K562 (cell line): ENCODE measurements around the gene WDR35. TPM values are rescaled to one million over a fixed set of nuclear protein-coding genes. Genes with fewer than 3 reads are reported as not detected.

Source experiments
- ATAC-seq: fragments of 200-7000 bp; cut with Tn5 transposase; 3 replicates; pipeline ENCODE4 v1.9.1; 2020; ENCODE audit warnings: moderate library complexity
- BruUV-seq: library from RNA; stranded (reverse); fragments of 400-500 nt; replicated peaks from 2 replicates; lab custom pipeline; 2021; lab: Mats Ljungman, UMichigan
- CTCF ChIA-PET: fragments of 300-600 bp; formaldehyde crosslinking; extraction: SDS; loops from one replicate; lab custom pipeline; 2021; ENCODE audit warnings: low intra/inter-chr PET ratio; lab: Yijun Ruan, JAX
- POLR2A ChIA-PET: fragments of 300-600, 350-650 bp; sonication (Branson Sonifier 250); formaldehyde crosslinking; extraction: SDS; loops from one replicate; lab custom pipeline; 2021; ENCODE audit warnings: antibody characterized with exemption, inconsistent platforms; lab: Yijun Ruan, JAX
- DNase-seq, 4 experiments: peaks; one replicate each; pipeline versions ENCODE4 v3.0.0 to v3.0.0-alpha.2; 2011 to 2018; ENCODE audit warnings: low spot score in 3 of 4, mixed read lengths in 3 of 4; ENCODE audit errors: extremely low read depth in 1 of 4
- FAIRE-seq: peaks from 2 replicates; lab custom pipeline; 2011; peaks lifted over from hg19 to GRCh38; lab: Jason Lieb, UNC
- H2AFZ ChIP-seq: 2 replicates; pipeline ENCODE4 v1.6.0; 2011; ENCODE audit warnings: low read depth, low read length, control low read depth, inconsistent platforms
- H3K27ac ChIP-seq: fragments of 200-600 bp; 3 replicates; pipeline ENCODE4 v1.8.0; 2011; ENCODE audit warnings: low read depth, mild to moderate bottlenecking, control low read depth, inconsistent platforms, low read length, moderate library complexity, mixed read lengths; ENCODE audit errors: extremely low read depth
- H3K27me3 ChIP-seq, 2 experiments: fragments of 300-600 bp in 1 of 2; 2 replicates in 1 of 2; 3 replicates in 1 of 2; pipeline versions ENCODE4 v1.6.0 to v1.8.0; 2011; ENCODE audit warnings: inconsistent platforms in 2 of 2, low read length in 2 of 2, mild to moderate bottlenecking in 1 of 2, mixed read lengths in 1 of 2, moderate library complexity in 1 of 2; ENCODE audit not compliant: control insufficient read depth in 2 of 2, insufficient read depth in 2 of 2
- H3K36me3 ChIP-seq: fragments of 300-600 bp; 3 replicates; pipeline ENCODE4 v1.8.0; 2011; ENCODE audit warnings: mild to moderate bottlenecking, low read length, inconsistent platforms; ENCODE audit not compliant: control insufficient read depth, insufficient read depth
- H3K4me1 ChIP-seq, 2 experiments: fragments of 200-600 bp in 1 of 2; replicated peaks in 1 of 2; 2 replicates in 1 of 2; 3 replicates in 1 of 2; pipeline versions ENCODE4 v1.5.1 to v1.8.0; 2011; ENCODE audit warnings: inconsistent platforms in 2 of 2, low read length in 2 of 2, mild to moderate bottlenecking in 1 of 2, mixed read lengths in 1 of 2, moderate library complexity in 1 of 2; ENCODE audit not compliant: control insufficient read depth in 2 of 2, insufficient read depth in 2 of 2
- H3K4me2 ChIP-seq: 2 replicates; pipeline ENCODE4 v1.6.1; 2011; ENCODE audit warnings: low read length, control low read depth, inconsistent platforms, mixed read lengths; ENCODE audit not compliant: insufficient read depth
- H3K4me3 ChIP-seq: fragments of 200-600 bp; sonication (generic), shearing (Covaris generic); 2 replicates; pipeline ENCODE4 v1.5.1; 2016; ENCODE audit warnings: control low read depth, inconsistent platforms
- H3K79me2 ChIP-seq: fragments of 200-600 bp; 3 replicates; pipeline ENCODE4 v1.8.0; 2011; ENCODE audit warnings: low read length, inconsistent platforms; ENCODE audit not compliant: control insufficient read depth, insufficient read depth
- H3K9ac ChIP-seq, 2 experiments: 2 replicates each; pipeline versions ENCODE4 v1.6.0 to v1.6.1; 2011; ENCODE audit warnings: low read depth in 2 of 2, low read length in 2 of 2, control low read depth in 1 of 2, inconsistent platforms in 1 of 2, mild to moderate bottlenecking in 1 of 2, mixed read lengths in 1 of 2; ENCODE audit not compliant: insufficient read depth in 1 of 2
- H3K9me1 ChIP-seq: one replicate; pipeline ENCODE4 v1.6.0; 2011; ENCODE audit warnings: inconsistent platforms, mild to moderate bottlenecking, low read length, moderate library complexity; ENCODE audit not compliant: control insufficient read depth, insufficient read depth
- H3K9me3 ChIP-seq: replicated peaks from 2 replicates; pipeline ENCODE4 v1.5.1; 2011; ENCODE audit warnings: low read depth, low read length, inconsistent platforms; ENCODE audit not compliant: control insufficient read depth, insufficient read depth
- H4K20me1 ChIP-seq: replicated peaks from 2 replicates; pipeline ENCODE4 v1.6.1; 2011; ENCODE audit warnings: low read length, inconsistent platforms, mixed read lengths; ENCODE audit not compliant: control insufficient read depth, insufficient read depth
- PTRF ChIP-seq: fragments of 450-650 bp; IDR thresholded peaks from 2 replicates; pipeline ENCODE4 v1.6.1; 2016; ENCODE audit warnings: mild to moderate bottlenecking, missing genetic modification characterization, missing compliant biosample characterization
- ZC3H4 ChIP-seq: sonication (generic); formaldehyde crosslinking; IDR thresholded peaks from 2 replicates; pipeline ENCODE4 v1.9.0; 2021; ENCODE audit warnings: missing genetic modification reagents, borderline replicate concordance
- ZNF174 ChIP-seq: fragments of 250-450 bp; sonication (Bioruptor Pico); IDR thresholded peaks from 2 replicates; pipeline ENCODE4 v1.4.0; 2020; ENCODE audit warnings: mild to moderate bottlenecking
- ZNF23 ChIP-seq: fragments of 250-450 bp; sonication (Bioruptor Pico); IDR thresholded peaks from 2 replicates; pipeline ENCODE4 v1.4.0; 2020; ENCODE audit warnings: mild to moderate bottlenecking
- WGBS: fragments of 100-300 bp; shearing (Covaris generic); methylation state at CpG from one replicate; pipeline ENCODE4 v1.1.6; 2016; ENCODE audit warnings: low coverage, mixed read lengths; ENCODE audit not compliant: insufficient coverage; ENCODE audit errors: missing lambda C conversion rate; 5-methylcytosine and 5-hydroxymethylcytosine counted together
- in situ Hi-C: fragments of 300-500 bp; cut with MboI; formaldehyde crosslinking; loops from 4 replicates; pipeline ENCODE4 v1.15.0; 2018; ENCODE audit warnings: inconsistent platforms, mixed read lengths
- intact Hi-C: fragments of 100-400 bp; cut with micrococcal nuclease; formaldehyde crosslinking; loops from 2 replicates; pipeline ENCODE4 v1.14.2; 2022
- polyA plus RNA-seq, 8 experiments: library from polyadenylated mRNA; depleted of rRNA in 4 of 8; stranded (reverse) in 5 of 8; unstranded in 3 of 8; fragments of >200 nt; fragmentation: Nextera tagmentation in 2 of 8; fragmentation: Illumina TruSeq in 1 of 8; extraction: Ambion mirVana in 2 of 8; extraction: Trizol in 1 of 8; gene quantifications; 2 replicates each; pipeline versions ENCODE4 v1.2.1 to v1.2.3, GENCODE V29; 2011 to 2014; ENCODE audit warnings: inconsistent platforms in 1 of 8, missing spikeins in 1 of 8
- total RNA-seq, 7 experiments: library from RNA; depleted of rRNA in 6 of 7; stranded (reverse); fragments of >200 nt in 6 of 7; fragmentation: Illumina TruSeq in 2 of 7; extraction: Trizol in 2 of 7; gene quantifications; 2 replicates each; pipeline versions ENCODE4 v1.2.1 to v1.2.3, GENCODE V29; 2011 to 2021; ENCODE audit warnings: low replicate concordance in 1 of 7
- TF ChIP-seq, protein P1 (sequence below), 3 experiments: fragments of 200-800 bp in 1 of 3; fragments of 250-450 bp in 1 of 3; fragments of 450-650 bp in 1 of 3; sonication (Bioruptor Pico) in 1 of 3; sonication (Bioruptor generic) in 1 of 3; formaldehyde crosslinking in 1 of 3; IDR thresholded peaks; 2 replicates each; pipeline versions ENCODE4 v1.6.1 to v1.8.0; 2016 to 2022; ENCODE audit warnings: mild to moderate bottlenecking in 2 of 3, missing genetic modification characterization in 2 of 3, missing compliant biosample characterization in 1 of 3, moderate library complexity in 1 of 3
- TF ChIP-seq, protein P2 (sequence below): sonication (generic); formaldehyde crosslinking; IDR thresholded peaks from 2 replicates; pipeline ENCODE4 v1.8.0; 2022; ENCODE audit warnings: missing genetic modification reagents, mild to moderate bottlenecking, borderline replicate concordance

The WDR35 gene
- total and polyA plus RNA-seq, 9 of the 15 experiments (the other 6 are each of a cell fraction or from before 2014, with no cell fraction given): 3.3 to 13.1 (median 8.0) TPM

DNA sequence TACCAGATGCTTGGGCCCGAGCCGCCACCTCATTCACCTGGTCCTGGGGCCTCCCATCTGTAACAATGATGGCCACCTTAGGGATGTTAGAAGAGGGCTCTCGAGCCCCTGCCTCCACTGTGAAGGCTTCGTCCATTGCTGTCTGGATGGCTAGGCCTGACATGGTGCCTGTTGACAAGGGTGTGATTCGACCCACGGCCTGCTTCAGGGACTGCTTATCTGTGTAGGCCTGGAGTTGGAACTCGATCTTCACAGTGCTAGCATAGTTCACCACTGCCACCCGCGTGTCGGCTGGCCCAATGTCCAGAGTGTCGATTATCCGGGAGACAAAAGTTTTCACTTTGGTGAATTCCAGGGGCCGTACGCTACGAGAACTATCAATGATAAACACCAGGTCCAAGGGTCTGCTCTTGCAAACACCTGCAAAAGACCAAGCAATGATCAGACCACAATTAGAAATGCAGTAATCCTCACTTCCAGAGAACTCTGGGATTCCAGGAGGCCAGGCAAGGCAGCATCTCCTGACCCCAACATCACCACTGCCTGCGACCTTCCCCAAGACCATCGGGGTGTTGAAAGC lies 16.1 kb upstream of the WDR35 start:
- H3K27ac ChIP-seq: no peak overlapping the region
- in situ Hi-C loops: loop anchor here (5.0 kb wide), 1 partner anchor 86 kb away; no protein-coding TSS in a partner anchor
- no peaks in the 10 kb centered on the region for H3K36me3 ChIP-seq
- H2AFZ ChIP-seq: no peak overlapping the region
- H3K9ac ChIP-seq: no peak overlapping the region
- ATAC-seq (peak; percentile 26; the same call in 1 of the 3 replicates), FAIRE-seq (no peak), DNase-seq (no peak)
- no peak overlapping the region for H3K4me3 ChIP-seq
- H3K4me1 ChIP-seq: no peaks in the 10 kb centered on the region
- H4K20me1 ChIP-seq: no peaks in the 10 kb centered on the region
- WGBS: 31% methylated on average over 17 of the region's 17 CpGs
- H3K4me2 ChIP-seq: no peak overlapping the region
- no TSS peak for BruUV-seq
- POLR2A ChIA-PET: interaction anchor here (0.6 kb wide), 1 partner anchor 347 kb away, joined by 4 read pairs; no protein-coding TSS in a partner anchor
- CTCF ChIA-PET: no interaction called here
- TF ChIP-seq PTRF (tag): no peak
- TF ChIP-seq ZNF174 (CRISPR knock-in tag): no peak
- TF ChIP-seq, protein P1, sequence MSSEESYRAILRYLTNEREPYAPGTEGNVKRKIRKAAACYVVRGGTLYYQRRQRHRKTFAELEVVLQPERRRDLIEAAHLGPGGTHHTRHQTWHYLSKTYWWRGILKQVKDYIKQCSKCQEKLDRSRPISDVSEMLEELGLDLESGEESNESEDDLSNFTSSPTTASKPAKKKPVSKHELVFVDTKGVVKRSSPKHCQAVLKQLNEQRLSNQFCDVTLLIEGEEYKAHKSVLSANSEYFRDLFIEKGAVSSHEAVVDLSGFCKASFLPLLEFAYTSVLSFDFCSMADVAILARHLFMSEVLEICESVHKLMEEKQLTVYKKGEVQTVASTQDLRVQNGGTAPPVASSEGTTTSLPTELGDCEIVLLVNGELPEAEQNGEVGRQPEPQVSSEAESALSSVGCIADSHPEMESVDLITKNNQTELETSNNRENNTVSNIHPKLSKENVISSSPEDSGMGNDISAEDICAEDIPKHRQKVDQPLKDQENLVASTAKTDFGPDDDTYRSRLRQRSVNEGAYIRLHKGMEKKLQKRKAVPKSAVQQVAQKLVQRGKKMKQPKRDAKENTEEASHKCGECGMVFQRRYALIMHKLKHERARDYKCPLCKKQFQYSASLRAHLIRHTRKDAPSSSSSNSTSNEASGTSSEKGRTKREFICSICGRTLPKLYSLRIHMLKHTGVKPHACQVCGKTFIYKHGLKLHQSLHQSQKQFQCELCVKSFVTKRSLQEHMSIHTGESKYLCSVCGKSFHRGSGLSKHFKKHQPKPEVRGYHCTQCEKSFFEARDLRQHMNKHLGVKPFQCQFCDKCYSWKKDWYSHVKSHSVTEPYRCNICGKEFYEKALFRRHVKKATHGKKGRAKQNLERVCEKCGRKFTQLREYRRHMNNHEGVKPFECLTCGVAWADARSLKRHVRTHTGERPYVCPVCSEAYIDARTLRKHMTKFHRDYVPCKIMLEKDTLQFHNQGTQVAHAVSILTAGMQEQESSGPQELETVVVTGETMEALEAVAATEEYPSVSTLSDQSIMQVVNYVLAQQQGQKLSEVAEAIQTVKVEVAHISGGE (CRISPR knock-in tag; IDR thresholded peaks at IDR 0.05): no peak
- TF ChIP-seq, protein P2, sequence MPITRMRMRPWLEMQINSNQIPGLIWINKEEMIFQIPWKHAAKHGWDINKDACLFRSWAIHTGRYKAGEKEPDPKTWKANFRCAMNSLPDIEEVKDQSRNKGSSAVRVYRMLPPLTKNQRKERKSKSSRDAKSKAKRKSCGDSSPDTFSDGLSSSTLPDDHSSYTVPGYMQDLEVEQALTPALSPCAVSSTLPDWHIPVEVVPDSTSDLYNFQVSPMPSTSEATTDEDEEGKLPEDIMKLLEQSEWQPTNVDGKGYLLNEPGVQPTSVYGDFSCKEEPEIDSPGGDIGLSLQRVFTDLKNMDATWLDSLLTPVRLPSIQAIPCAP: no peak
- no peak for TF ChIP-seq ZC3H4
- TF ChIP-seq ZNF23 (CRISPR knock-in tag): no peak
- TF ChIP-seq, all 486 proteins: peak for 0
- intact Hi-C loops: no loop called here
- Histone ChIP-seq H3K79me2 (no peaks in the 10 kb centered on the region), H3K9me1 (no peaks in the 10 kb centered on the region), H3K9me3 (no peaks in the 10 kb centered on the region), H3K27me3 (peaks cover 16 to 31% of the 10 kb centered on the region in 2 experiments; a peak in 3 of 5 replicates)
